Measurements from ENCODE around the gene ATP2A2.
"Not testable (repeated sequence)": the region's sequence is repeated elsewhere in the genome, so short reads cannot be mapped to it uniquely, and the experiment has no call there.

The ATP2A2 gene

DNA sequence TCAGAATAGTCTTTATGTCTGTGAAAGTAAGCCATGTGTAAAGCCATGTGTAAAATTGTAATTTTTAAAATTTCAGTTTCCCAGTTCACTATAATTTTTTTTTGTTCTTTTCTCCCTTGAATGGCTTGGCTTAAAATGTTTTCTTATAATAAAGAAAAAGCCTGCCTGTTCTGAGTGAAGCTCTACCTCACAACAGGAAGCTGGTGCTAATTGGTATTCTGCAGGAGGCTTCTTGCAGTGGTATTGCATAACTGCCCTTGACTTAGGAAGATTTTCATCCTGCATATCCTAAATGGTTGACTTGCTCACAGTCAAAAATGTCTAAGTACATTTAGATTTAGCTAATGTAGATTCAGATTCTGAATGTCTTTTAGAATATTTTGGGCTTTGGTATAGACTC, 49.5 kb downstream of the ATP2A2 start:
- no peak for DNase-seq (ENCODE audit: low spot score)
- no peak for TF ChIP-seq CTCF (IDR thresholded peaks at IDR 0.05)
- H3K27ac ChIP-seq: no peak overlapping the region
- no peak overlapping the region for H3K4me3 ChIP-seq

DNA sequence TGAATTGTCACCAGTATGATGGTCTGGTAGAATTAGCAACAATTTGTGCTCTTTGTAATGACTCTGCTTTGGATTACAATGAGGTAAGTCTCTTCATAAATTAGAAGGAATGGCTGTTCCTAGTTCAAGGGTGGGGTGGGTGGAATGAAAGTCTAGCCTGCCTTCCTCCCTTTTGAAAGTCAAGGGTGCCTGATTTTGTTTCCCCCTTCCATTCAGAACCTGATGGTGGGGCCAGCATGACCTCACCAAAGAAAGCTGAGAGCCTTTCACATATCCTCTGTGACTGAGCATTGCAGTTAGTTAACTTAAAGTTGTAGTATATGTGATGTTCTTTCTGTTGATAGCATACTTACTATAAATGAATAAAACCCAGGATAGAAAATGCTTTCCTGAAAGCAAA, 52.2 kb downstream of the ATP2A2 start:
- DNase-seq (ENCODE audit: low spot score): no peak
- H3K27ac ChIP-seq: no peak overlapping the region
- H3K4me3 ChIP-seq: no peak overlapping the region
- TF ChIP-seq CTCF (IDR thresholded peaks at IDR 0.05): no peak

- Histone ChIP-seq H3K4me3 (no peak overlapping the region), H3K27ac (no peak overlapping the region)
- no peak for TF ChIP-seq CTCF (IDR thresholded peaks at IDR 0.05)
- DNase-seq (ENCODE audit: low spot score): no peak
These were observed 54.5 kb downstream of the ATP2A2 start for GRCh38 chr12:110335481-110336045.

DNA sequence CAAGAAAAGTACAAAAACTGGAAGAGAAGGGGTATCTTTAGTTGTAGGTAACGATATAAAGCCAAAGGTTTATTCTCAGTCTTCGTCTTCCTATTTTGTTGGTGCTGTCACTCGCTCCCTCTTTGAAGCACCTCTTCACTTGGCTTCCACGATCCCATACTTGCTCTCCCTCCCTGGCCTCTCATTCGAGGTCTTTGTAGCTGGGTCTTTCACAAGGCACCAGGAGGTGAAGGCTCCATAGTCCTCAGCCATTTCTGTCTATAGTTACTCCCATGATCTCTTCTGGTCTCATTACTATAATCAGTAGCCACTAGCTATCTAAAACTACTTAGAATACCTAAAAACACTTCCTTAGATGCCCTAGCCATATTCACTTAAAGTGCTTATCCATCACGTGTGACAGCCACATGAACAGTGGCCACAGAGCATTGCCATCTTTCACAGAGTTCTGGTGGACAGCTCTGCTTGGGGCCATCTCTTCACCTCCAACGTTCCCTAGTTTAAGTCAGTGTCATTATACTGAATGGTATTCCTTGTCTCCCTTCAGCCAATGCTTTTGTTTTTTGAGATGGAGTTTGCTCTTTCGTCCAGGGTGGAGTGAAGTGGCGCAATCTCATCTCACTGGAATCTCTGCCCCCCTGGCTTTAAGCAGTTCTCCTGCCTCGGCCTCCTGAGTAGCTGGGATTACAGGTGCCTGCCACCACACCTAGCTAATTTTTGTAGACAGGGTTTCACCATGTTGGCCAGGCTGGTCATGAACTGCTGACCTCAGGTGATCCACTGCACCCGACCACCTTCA, 57.1 kb downstream of the ATP2A2 start:
- no peak overlapping the region for H3K4me3 ChIP-seq
- no peak for DNase-seq (ENCODE audit: low spot score)
- no peak overlapping the region for H3K27ac ChIP-seq
- TF ChIP-seq CTCF (IDR thresholded peaks at IDR 0.05): no peak

GRCh38 chr12:110338754-110339153, 57.7 kb downstream of the ATP2A2 start:
- Histone ChIP-seq H3K4me3 (no peak overlapping the region), H3K27ac (no peak overlapping the region)
- no peak for DNase-seq (ENCODE audit: low spot score)
- no peak for TF ChIP-seq CTCF (IDR thresholded peaks at IDR 0.05)

- TF ChIP-seq CTCF (IDR thresholded peaks at IDR 0.05): no peak
- H3K4me3 ChIP-seq: no peak overlapping the region
- DNase-seq (ENCODE audit: low spot score): no peak
- H3K27ac ChIP-seq: no peak overlapping the region
These were observed 58.3 kb downstream of the ATP2A2 start for GRCh38 chr12:110339184-110339952.

DNA sequence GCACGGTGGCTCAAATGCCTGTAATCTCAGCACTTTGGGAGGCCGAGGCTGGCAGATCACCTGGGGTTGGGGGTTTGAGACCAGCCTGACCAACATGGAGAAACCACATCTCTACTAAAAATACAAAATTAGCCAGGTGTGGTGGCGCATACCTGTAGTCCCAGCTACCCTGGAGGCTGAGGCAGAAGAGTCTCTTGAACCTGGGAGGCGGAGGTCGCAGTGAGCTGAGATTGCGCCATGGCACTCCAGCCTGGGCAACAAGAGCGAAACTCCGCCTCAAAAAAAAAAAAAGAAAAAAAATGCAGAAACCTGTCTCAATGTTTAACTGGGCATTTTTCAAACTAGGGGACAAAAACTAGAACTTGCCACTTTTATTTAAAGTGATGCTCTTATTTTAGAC, 59.2 kb downstream of the ATP2A2 start:
- H3K4me3 ChIP-seq; H3K27ac ChIP-seq; DNase-seq (ENCODE audit: low spot score): not testable (repeated sequence)
